SK-N-SH (cell line): ENCODE results near the gene CNTLN. TPM values are rescaled to one million over a fixed set of nuclear protein-coding genes. Genes with fewer than 3 reads are reported as not detected.
"Not testable (repeated sequence)": the region's sequence is repeated elsewhere in the genome, so short reads cannot be mapped to it uniquely, and the experiment has no call there.

Experiments used
- CTCF ChIA-PET: fragments of 300-600, 350-600 bp; formaldehyde crosslinking; extraction: SDS; loops from one replicate; lab custom pipeline; 2021; lab: Yijun Ruan, JAX
- POLR2A ChIA-PET: fragments of 350-600 bp; sonication (Branson Sonifier 250); formaldehyde crosslinking; extraction: SDS; loops from one replicate; lab custom pipeline; 2020; ENCODE audit warnings: antibody characterized with exemption, inconsistent platforms; lab: Yijun Ruan, JAX
- DNase-seq: peaks from one replicate; pipeline ENCODE4 v3.0.0; 2012
- H2AFZ ChIP-seq: fragments of 200-600 bp; sonication (generic); 2 replicates; pipeline ENCODE4 v1.8.1; 2016; ENCODE audit warnings: antibody characterized with exemption, mild to moderate bottlenecking, low read depth
- H3F3A ChIP-seq: fragments of 200-600 bp; sonication (generic); replicated peaks from 2 replicates; pipeline ENCODE3; 2016; ENCODE audit warnings: antibody characterized with exemption, mild to moderate bottlenecking; ENCODE audit not compliant: insufficient read depth
- H3K27ac ChIP-seq, 2 experiments: fragments of 200-500 bp in 1 of 2; fragments of 200-600 bp in 1 of 2; sonication (Bioruptor generic) in 1 of 2; sonication (generic), shearing (Covaris generic) in 1 of 2; 2 replicates each; pipeline versions ENCODE4 v1.5.1 to v1.6.1; 2014 to 2016; ENCODE audit warnings: low read depth in 2 of 2, inconsistent platforms in 1 of 2, low read length in 1 of 2, mild to moderate bottlenecking in 1 of 2, mixed read lengths in 1 of 2
- H3K27me3 ChIP-seq: fragments of 200-600 bp; sonication (generic), shearing (Covaris generic); 2 replicates; pipeline ENCODE4 v1.6.1; 2016; ENCODE audit warnings: mixed run types; ENCODE audit not compliant: insufficient read depth
- H3K36me3 ChIP-seq, 2 experiments: fragments of 200-500 bp in 1 of 2; fragments of 200-600 bp in 1 of 2; sonication (Bioruptor generic) in 1 of 2; sonication (generic) in 1 of 2; replicated peaks in 1 of 2; 2 replicates each; pipeline versions ENCODE3 to v1.5.1; 2014 to 2016; ENCODE audit warnings: low read length in 1 of 2, mild to moderate bottlenecking in 1 of 2; ENCODE audit not compliant: insufficient read depth in 2 of 2, control insufficient read depth in 1 of 2
- H3K4me1 ChIP-seq, 2 experiments: fragments of 200-500 bp in 1 of 2; fragments of 200-600 bp in 1 of 2; sonication (Bioruptor generic) in 1 of 2; sonication (generic), shearing (Covaris generic) in 1 of 2; 2 replicates each; pipeline versions ENCODE4 v1.5.1 to v1.6.1; 2014 to 2016; ENCODE audit warnings: low read depth in 1 of 2, low read length in 1 of 2, mixed run types in 1 of 2; ENCODE audit not compliant: insufficient read depth in 2 of 2, control insufficient read depth in 1 of 2
- H3K4me2 ChIP-seq: fragments of 200-600 bp; sonication (generic), shearing (Covaris generic); 2 replicates; pipeline ENCODE4 v1.6.1; 2017; ENCODE audit warnings: mixed run types
- H3K4me3 ChIP-seq, 2 experiments: fragments of 200-500 bp in 1 of 2; fragments of 200-600 bp in 1 of 2; sonication (Bioruptor generic) in 1 of 2; sonication (generic), shearing (Covaris generic) in 1 of 2; 2 replicates each; pipeline versions ENCODE4 v1.5.1 to v1.8.1; 2014 to 2016; ENCODE audit warnings: low read depth in 2 of 2, inconsistent platforms in 1 of 2, low read length in 1 of 2, mild to moderate bottlenecking in 1 of 2, mixed read lengths in 1 of 2, moderate library complexity in 1 of 2
- H3K79me2 ChIP-seq: fragments of 200-600 bp; sonication (generic); 2 replicates; pipeline ENCODE4 v1.8.1; 2017; ENCODE audit warnings: mild to moderate bottlenecking; ENCODE audit not compliant: insufficient read depth
- H3K9ac ChIP-seq: fragments of 200-600 bp; sonication (generic); 2 replicates; pipeline ENCODE4 v1.6.1; 2017; ENCODE audit warnings: mixed run types
- H3K9me2 ChIP-seq: fragments of 200-600 bp; sonication (generic); 2 replicates; pipeline ENCODE4 v1.6.1; 2017; ENCODE audit warnings: mixed run types
- H3K9me3 ChIP-seq: fragments of 200-600 bp; sonication (generic); 2 replicates; pipeline ENCODE4 v1.6.1; 2017; ENCODE audit warnings: mixed run types, mild to moderate bottlenecking, moderate library complexity
- H4K20me1 ChIP-seq: fragments of 200-600 bp; sonication (generic); 2 replicates; pipeline ENCODE4 v1.6.1; 2017; ENCODE audit warnings: mild to moderate bottlenecking, mixed run types; ENCODE audit not compliant: insufficient read depth
- ELF1 ChIP-seq: IDR thresholded peaks from 2 replicates; pipeline ENCODE4 v1.4.0; 2012
- FOSL2 ChIP-seq: IDR thresholded peaks from 2 replicates; pipeline ENCODE4 v1.4.0; 2012; ENCODE audit warnings: low read depth, mild to moderate bottlenecking, moderate library complexity, borderline replicate concordance
- JUND ChIP-seq: IDR thresholded peaks from 2 replicates; pipeline ENCODE4 v1.4.0; 2012
- TAF1 ChIP-seq: IDR thresholded peaks from 2 replicates; pipeline ENCODE4 v1.6.1; 2012; ENCODE audit warnings: low read depth, mild to moderate bottlenecking, low read length, moderate library complexity, borderline replicate concordance
- WGBS: methylation state at CpG from one replicate; pipeline ENCODE4 v1.1.6; 2017; ENCODE audit warnings: low lambda C conversion rate; 5-methylcytosine and 5-hydroxymethylcytosine counted together
- polyA plus RNA-seq, 3 experiments: library from polyadenylated mRNA; depleted of rRNA; stranded (reverse); fragments of >200 nt; gene quantifications; 2 replicates each; pipeline ENCODE4 v1.2.3, GENCODE V29; 2012
- TF ChIP-seq, protein P1 (sequence below): fragments of 150-350 bp; IDR thresholded peaks from 2 replicates; pipeline ENCODE4 v1.6.1; 2017; ENCODE audit warnings: antibody characterized with exemption, low read length, low read depth, borderline replicate concordance
- TF ChIP-seq, protein P2 (sequence below): IDR thresholded peaks from 2 replicates; pipeline ENCODE4 v1.4.0; 2012; ENCODE audit warnings: low read depth, borderline replicate concordance
- TF ChIP-seq, protein P3 (sequence below): fragments of 200-600 bp; sonication (generic); IDR thresholded peaks from 2 replicates; pipeline ENCODE4 v1.6.1; 2017; ENCODE audit warnings: antibody characterized with exemption, mild to moderate bottlenecking, moderate library complexity
- TF ChIP-seq, protein P4 (sequence below): IDR thresholded peaks from 2 replicates; pipeline ENCODE4 v1.6.1; 2012; ENCODE audit warnings: mild to moderate bottlenecking, low read depth, low read length, moderate library complexity

Gene CNTLN
- polyA plus RNA-seq, 1 of the 3 experiments (the other 2 are of a cell fraction), result 2.5 TPM

DNA sequence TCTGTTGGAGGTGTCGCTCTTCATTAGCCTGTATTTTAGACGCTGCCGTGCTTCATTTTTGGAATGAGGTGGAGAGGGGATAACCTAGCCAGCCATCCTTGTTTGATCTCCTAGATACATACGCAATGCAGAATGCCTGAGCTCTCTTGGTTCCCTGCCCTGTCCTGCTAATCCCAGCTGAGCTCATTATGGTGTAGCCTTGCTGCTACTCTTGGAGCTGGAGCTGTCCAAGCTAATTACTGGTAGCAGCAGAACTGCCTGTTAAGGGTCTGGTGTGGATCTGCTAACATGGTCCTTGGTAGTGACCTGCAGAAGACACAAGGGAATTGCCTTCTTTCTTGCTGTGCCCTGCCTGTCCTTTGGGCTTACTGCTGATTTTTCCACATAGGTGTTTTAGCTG is 207.9 kb downstream of the CNTLN start:
- Histone ChIP-seq H2AFZ (no peak overlapping the region), H3F3A (no peaks in the 10 kb centered on the region), H3K9ac (no peak overlapping the region), H3K27me3 (no peaks in the 10 kb centered on the region), H3K4me2 (no peak overlapping the region), H3K79me2 (no peaks in the 10 kb centered on the region), H3K36me3 (peaks cover 8 to 35% of the 10 kb centered on the region in 2 experiments), H3K4me3 (no peak overlapping the region), H3K27ac (no peak overlapping the region), H3K9me2 (no peaks in the 10 kb centered on the region), H3K4me1 (no peaks in the 10 kb centered on the region; a peak in 2 of 4 replicates), H3K9me3 (no peaks in the 10 kb centered on the region), H4K20me1 (no peaks in the 10 kb centered on the region)
- no peak for DNase-seq
- 92% methylated on average over 4 of the region's 4 CpGs for WGBS
- ChIA-PET CTCF (interaction anchor here (0.8 to 1.2 kb wide), 2 partner anchors 9 to 121 kb away, joined by 3 read pairs; no protein-coding TSS in a partner anchor), POLR2A (no interaction called here)
- TF ChIP-seq, protein P1, sequence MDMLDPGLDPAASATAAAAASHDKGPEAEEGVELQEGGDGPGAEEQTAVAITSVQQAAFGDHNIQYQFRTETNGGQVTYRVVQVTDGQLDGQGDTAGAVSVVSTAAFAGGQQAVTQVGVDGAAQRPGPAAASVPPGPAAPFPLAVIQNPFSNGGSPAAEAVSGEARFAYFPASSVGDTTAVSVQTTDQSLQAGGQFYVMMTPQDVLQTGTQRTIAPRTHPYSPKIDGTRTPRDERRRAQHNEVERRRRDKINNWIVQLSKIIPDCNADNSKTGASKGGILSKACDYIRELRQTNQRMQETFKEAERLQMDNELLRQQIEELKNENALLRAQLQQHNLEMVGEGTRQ, result no peak
- TF ChIP-seq, protein P2, sequence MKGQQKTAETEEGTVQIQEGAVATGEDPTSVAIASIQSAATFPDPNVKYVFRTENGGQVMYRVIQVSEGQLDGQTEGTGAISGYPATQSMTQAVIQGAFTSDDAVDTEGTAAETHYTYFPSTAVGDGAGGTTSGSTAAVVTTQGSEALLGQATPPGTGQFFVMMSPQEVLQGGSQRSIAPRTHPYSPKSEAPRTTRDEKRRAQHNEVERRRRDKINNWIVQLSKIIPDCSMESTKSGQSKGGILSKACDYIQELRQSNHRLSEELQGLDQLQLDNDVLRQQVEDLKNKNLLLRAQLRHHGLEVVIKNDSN, result no peak
- TF ChIP-seq ELF1, result no peak
- TF ChIP-seq, protein P3, sequence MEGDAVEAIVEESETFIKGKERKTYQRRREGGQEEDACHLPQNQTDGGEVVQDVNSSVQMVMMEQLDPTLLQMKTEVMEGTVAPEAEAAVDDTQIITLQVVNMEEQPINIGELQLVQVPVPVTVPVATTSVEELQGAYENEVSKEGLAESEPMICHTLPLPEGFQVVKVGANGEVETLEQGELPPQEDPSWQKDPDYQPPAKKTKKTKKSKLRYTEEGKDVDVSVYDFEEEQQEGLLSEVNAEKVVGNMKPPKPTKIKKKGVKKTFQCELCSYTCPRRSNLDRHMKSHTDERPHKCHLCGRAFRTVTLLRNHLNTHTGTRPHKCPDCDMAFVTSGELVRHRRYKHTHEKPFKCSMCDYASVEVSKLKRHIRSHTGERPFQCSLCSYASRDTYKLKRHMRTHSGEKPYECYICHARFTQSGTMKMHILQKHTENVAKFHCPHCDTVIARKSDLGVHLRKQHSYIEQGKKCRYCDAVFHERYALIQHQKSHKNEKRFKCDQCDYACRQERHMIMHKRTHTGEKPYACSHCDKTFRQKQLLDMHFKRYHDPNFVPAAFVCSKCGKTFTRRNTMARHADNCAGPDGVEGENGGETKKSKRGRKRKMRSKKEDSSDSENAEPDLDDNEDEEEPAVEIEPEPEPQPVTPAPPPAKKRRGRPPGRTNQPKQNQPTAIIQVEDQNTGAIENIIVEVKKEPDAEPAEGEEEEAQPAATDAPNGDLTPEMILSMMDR, result no peak
- TF ChIP-seq, protein P4, sequence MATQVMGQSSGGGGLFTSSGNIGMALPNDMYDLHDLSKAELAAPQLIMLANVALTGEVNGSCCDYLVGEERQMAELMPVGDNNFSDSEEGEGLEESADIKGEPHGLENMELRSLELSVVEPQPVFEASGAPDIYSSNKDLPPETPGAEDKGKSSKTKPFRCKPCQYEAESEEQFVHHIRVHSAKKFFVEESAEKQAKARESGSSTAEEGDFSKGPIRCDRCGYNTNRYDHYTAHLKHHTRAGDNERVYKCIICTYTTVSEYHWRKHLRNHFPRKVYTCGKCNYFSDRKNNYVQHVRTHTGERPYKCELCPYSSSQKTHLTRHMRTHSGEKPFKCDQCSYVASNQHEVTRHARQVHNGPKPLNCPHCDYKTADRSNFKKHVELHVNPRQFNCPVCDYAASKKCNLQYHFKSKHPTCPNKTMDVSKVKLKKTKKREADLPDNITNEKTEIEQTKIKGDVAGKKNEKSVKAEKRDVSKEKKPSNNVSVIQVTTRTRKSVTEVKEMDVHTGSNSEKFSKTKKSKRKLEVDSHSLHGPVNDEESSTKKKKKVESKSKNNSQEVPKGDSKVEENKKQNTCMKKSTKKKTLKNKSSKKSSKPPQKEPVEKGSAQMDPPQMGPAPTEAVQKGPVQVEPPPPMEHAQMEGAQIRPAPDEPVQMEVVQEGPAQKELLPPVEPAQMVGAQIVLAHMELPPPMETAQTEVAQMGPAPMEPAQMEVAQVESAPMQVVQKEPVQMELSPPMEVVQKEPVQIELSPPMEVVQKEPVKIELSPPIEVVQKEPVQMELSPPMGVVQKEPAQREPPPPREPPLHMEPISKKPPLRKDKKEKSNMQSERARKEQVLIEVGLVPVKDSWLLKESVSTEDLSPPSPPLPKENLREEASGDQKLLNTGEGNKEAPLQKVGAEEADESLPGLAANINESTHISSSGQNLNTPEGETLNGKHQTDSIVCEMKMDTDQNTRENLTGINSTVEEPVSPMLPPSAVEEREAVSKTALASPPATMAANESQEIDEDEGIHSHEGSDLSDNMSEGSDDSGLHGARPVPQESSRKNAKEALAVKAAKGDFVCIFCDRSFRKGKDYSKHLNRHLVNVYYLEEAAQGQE, result no peak

DNA sequence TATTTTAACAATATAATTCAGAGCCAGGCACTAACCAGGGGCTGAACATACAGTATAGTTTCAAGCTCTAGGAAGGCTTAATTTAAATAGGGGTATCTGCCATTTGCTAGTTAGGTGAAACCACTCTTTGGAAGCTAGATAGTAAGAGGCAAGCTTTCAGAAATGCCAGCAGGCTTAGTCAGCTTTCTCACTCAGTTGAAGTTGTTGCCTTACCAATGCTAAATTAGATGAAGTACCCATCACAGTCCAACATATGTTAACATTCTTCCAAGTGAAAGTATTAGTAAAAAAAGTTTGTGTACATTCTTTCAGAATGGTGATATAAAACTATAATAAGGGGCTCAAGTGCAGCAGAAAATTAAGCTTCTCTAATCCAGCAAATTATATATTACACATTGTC is 215.0 kb downstream of the CNTLN start:
- Histone ChIP-seq H3K27me3 (no peaks in the 10 kb centered on the region), H4K20me1 (no peaks in the 10 kb centered on the region), H3K9ac (no peak overlapping the region), H2AFZ (no peak overlapping the region), H3K4me1 (no peaks in the 10 kb centered on the region), H3K36me3 (peaks cover 0 to 16% of the 10 kb centered on the region in 2 experiments), H3K79me2 (no peaks in the 10 kb centered on the region), H3K4me2 (no peak overlapping the region), H3K9me3 (no peaks in the 10 kb centered on the region), H3K9me2 (no peaks in the 10 kb centered on the region), H3F3A (no peaks in the 10 kb centered on the region), H3K27ac (no peak overlapping the region), H3K4me3 (no peak overlapping the region)
- POLR2A ChIA-PET, result no interaction called here
- CTCF ChIA-PET, result no interaction called here
- no peak for DNase-seq
- TF ChIP-seq JUND (0 out of 2 replicates have a peak, but pooled peaks have one; percentile 9), FOSL2 (peak; percentile 13; the same call in 1 of the 2 replicates), TAF1 (no peak)

DNA sequence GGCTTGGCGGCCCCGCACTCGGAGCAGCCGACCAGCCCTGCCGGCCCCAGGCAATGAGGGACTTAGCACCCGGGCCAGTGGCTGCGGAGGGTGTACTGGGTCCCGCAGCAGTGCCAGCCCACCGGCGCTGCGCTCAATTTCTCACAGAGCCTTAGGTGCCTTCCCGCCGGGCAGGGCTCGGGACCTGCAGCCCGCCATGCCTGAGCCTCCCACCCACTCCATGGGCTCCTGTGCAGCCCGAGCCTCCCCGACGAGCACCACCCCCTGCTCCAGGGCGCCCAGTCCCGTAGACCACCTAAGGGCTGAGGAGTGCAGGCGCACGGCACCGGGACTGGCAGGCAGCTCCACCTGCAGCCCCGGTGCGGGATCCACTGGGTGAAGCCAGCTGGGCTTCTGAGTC is 219.2 kb downstream of the CNTLN start:
- no CpG with 5 or more reads among the region's 25 CpGs for WGBS
- DNase-seq, H4K20me1 ChIP-seq, H3K27ac ChIP-seq, H3K4me1 ChIP-seq, H3K9ac ChIP-seq, H3K4me3 ChIP-seq, POLR2A ChIA-PET, H3K79me2 ChIP-seq, H3K36me3 ChIP-seq, H3F3A ChIP-seq, H3K9me3 ChIP-seq, H3K4me2 ChIP-seq, H3K9me2 ChIP-seq, H3K27me3 ChIP-seq, H2AFZ ChIP-seq: not testable (repeated sequence)
- CTCF ChIA-PET, result interaction anchor here (0.6 kb wide), 1 partner anchor 673 kb away, joined by 4 read pairs; no protein-coding TSS in a partner anchor
